Measurements from ENCODE around the gene AUTS2. TPM values are rescaled to one million over a fixed set of nuclear protein-coding genes. Genes with fewer than 3 reads are reported as not detected.

The AUTS2 gene
- total and polyA plus RNA-seq, 2 of the 8 experiments (the other 6 are each of a cell fraction or from before 2014, with no cell fraction given) = 25.9 to 101 TPM

DNA sequence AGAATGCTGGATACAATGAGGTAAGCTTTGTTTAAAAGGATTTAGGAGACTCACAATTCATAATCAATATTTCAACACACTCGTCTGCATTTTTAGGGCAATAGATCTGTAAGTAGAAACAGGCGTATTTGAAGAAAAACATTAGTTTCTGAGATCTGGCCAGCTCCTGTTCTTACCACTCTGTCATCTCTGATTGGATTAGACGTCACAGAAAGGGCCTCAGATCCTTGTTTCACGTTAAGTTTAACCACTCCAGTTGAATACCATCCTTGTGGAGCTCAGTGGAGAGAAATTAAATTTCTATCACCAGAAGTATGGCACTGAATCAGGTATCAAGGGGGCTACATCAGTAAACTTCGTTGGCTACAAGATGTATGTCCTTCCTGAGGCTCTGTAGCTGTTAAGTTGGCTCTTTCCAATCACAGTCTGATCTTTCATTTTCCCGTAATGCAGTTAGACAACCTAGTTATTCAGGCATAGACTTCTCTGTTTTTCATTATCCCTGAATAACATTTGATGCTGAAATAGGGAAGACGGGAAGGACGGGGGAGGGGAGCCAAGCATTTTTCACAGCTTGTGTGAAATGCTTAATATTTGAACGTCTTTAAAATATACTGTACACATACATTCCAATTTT lies 874.4 kb downstream of the AUTS2 start:
- DNase-seq (ENCODE audit: low read depth in 1 of 2, low spot score in 2 of 2) = no peak
- POLR2A ChIA-PET (ENCODE audit: partially characterized antibody) = no interaction called here
- CTCF ChIA-PET (ENCODE audit: partially characterized antibody) = interaction anchor here (1.1 kb wide), 1 partner anchor 56 kb away, joined by 4 read pairs; no protein-coding TSS in a partner anchor
- TF ChIP-seq GABPA (IDR thresholded peaks at IDR 0.05; ENCODE audit: borderline replicate concordance, insufficient read depth, low read length) = no peak
- no peak for TF ChIP-seq CHD1 (IDR thresholded peaks at IDR 0.05; ENCODE audit: low read depth, low read length)
- TF ChIP-seq RFX5 (IDR thresholded peaks at IDR 0.05; ENCODE audit: borderline replicate concordance, low read depth, low read length) = no peak
- no peak for TF ChIP-seq TEAD4 (IDR thresholded peaks at IDR 0.05; ENCODE audit: low read depth, low read length)
- TF ChIP-seq EP300 (IDR thresholded peaks at IDR 0.05; ENCODE audit: borderline replicate concordance in 1 of 2, low read depth in 2 of 2, low read length in 2 of 2) = no peak
- no peak for TF ChIP-seq SAP30 (IDR thresholded peaks at IDR 0.05; ENCODE audit: insufficient read depth, insufficient replicate concordance, low read length)
- no peak for TF ChIP-seq BCL11A (IDR thresholded peaks at IDR 0.05; ENCODE audit: low read depth in 2 of 2, low read length in 2 of 2)
- no peak for TF ChIP-seq KDM5A (IDR thresholded peaks at IDR 0.05; ENCODE audit: low read length)
- TF ChIP-seq EGR1 (IDR thresholded peaks at IDR 0.05; ENCODE audit: borderline replicate concordance, low read depth, low read length) = no peak
- no peak for TF ChIP-seq NRF1 (IDR thresholded peaks at IDR 0.05; ENCODE audit: low read depth, low read length)

More for the DNA sequence above, 874.4 kb downstream of the AUTS2 start:
- Histone ChIP-seq H3K79me2 (ENCODE audit: control insufficient read depth in 1 of 2, insufficient read depth in 2 of 2, low read length in 2 of 2) (no peaks in the 10 kb centered on the region), H2AFZ (ENCODE audit: low read length) (no peak overlapping the region), H3K27me3 (replicated peaks in 1 of 4; ENCODE audit: control insufficient read depth in 3 of 4, extremely low read depth in 1 of 4, insufficient read depth in 3 of 4, low read length in 3 of 4) (no peaks in the 10 kb centered on the region), H3K9ac (replicated peaks in 1 of 4; ENCODE audit: extremely low read depth in 1 of 4, low read depth in 3 of 4, low read length in 3 of 4) (no peak overlapping the region), H2AK5ac (ENCODE audit: low read depth, low read length) (no peak overlapping the region), H2BK15ac (ENCODE audit: low read length) (no peak overlapping the region), H2BK20ac (ENCODE audit: low read length) (no peak overlapping the region), H2BK120ac (replicated peaks; ENCODE audit: low read depth, low read length) (no peak overlapping the region), H3K4ac (replicated peaks; ENCODE audit: insufficient read length, low read depth, low read length) (no peak overlapping the region), H3K56ac (replicated peaks; ENCODE audit: insufficient read length, low read depth, low read length) (no peak overlapping the region), H3K79me1 (ENCODE audit: low read depth, low read length) (no peaks in the 10 kb centered on the region), H4K20me1 (replicated peaks in 1 of 2; ENCODE audit: control insufficient read depth in 1 of 2, insufficient read depth in 2 of 2, low read length in 2 of 2) (no peaks in the 10 kb centered on the region), H3K23ac (ENCODE audit: insufficient read length) (no peak overlapping the region), H4K5ac (ENCODE audit: insufficient read length, low read depth, low read length) (no peak overlapping the region), H3K23me2 (ENCODE audit: low read depth, low read length) (no peaks in the 10 kb centered on the region), H3K36me3 (ENCODE audit: control insufficient read depth in 2 of 4, insufficient read depth in 4 of 4, low read length in 3 of 4) (no peaks in the 10 kb centered on the region), H3K4me1 (replicated peaks in 1 of 4; ENCODE audit: control insufficient read depth in 3 of 4, insufficient read depth in 4 of 4, low read length in 3 of 4) (no peaks in the 10 kb centered on the region), H2BK5ac (ENCODE audit: low read depth, low read length) (no peak overlapping the region), H4K8ac (ENCODE audit: extremely low read depth, insufficient read depth, low read length) (no peak overlapping the region), H3K9me3 (ENCODE audit: insufficient read depth in 2 of 2, low read depth in 1 of 2, low read length in 1 of 2) (no peaks in the 10 kb centered on the region), H2BK12ac (ENCODE audit: low read depth, low read length) (no peak overlapping the region), H3K14ac (ENCODE audit: insufficient read length) (no peak overlapping the region), H3K4me3 (ENCODE audit: extremely low read depth in 1 of 4, insufficient read depth in 2 of 4, low read depth in 3 of 4, low read length in 4 of 4) (no peak overlapping the region), H3K4me2 (ENCODE audit: insufficient read depth in 1 of 2, low read depth in 2 of 2, low read length in 2 of 2) (no peak overlapping the region), H4K91ac (replicated peaks; ENCODE audit: insufficient read length, low read length) (no peak overlapping the region), H3K27ac (ENCODE audit: low read depth, low read length) (no peak overlapping the region), H3K18ac (ENCODE audit: extremely low read depth, low read length) (no peak overlapping the region)
- no peak for FAIRE-seq
- 88% methylated on average over 9 of the region's 9 CpGs; no CpG with 5 or more reads in 1 of the 2 experiments for WGBS, 2 experiments (ENCODE audit: extremely low coverage in 1 of 2, insufficient coverage in 1 of 2, insufficient read length in 1 of 2, insufficient replicate concordance in 2 of 2, low coverage in 1 of 2, low lambda C conversion rate in 2 of 2, missing lambda C conversion rate in 1 of 2)
